GM12878 (cell line): ENCODE data around the gene KRTAP12-4. TPM values are rescaled to one million over a fixed set of nuclear protein-coding genes. Genes with fewer than 3 reads are reported as not detected.

Source experiments
- ATF3 ChIP-seq: IDR thresholded peaks from 2 replicates; pipeline ENCODE4 v1.6.1; 2011; ENCODE audit warnings: low read depth, mild to moderate bottlenecking, low read length, moderate library complexity, borderline replicate concordance; ENCODE audit errors: extremely low read depth
- BCLAF1 ChIP-seq: fragments of 450-650 bp; IDR thresholded peaks from 2 replicates; pipeline ENCODE4 v1.6.1; 2017; ENCODE audit warnings: antibody characterized with exemption, mild to moderate bottlenecking, moderate library complexity
- BHLHE40 ChIP-seq, 2 experiments: fragments of 450-650 bp in 1 of 2; IDR thresholded peaks; 2 replicates each; pipeline ENCODE4 v1.6.1; 2011 to 2017; ENCODE audit warnings: low read depth in 2 of 2, borderline replicate concordance in 1 of 2, improper control_type of control experiment in 1 of 2, low read length in 1 of 2, mild to moderate bottlenecking in 1 of 2
- CBFB ChIP-seq: IDR thresholded peaks from 2 replicates; pipeline ENCODE4 v1.6.1; 2016; ENCODE audit warnings: antibody characterized with exemption, low read depth
- ELK1 ChIP-seq: IDR thresholded peaks from 2 replicates; pipeline ENCODE4 v1.6.1; 2012; ENCODE audit warnings: low read depth, low read length, improper control_type of control experiment
- PKNOX1 ChIP-seq: fragments of 450-650 bp; IDR thresholded peaks from 2 replicates; pipeline ENCODE4 v1.6.1; 2016; ENCODE audit warnings: mild to moderate bottlenecking
- polyA plus RNA-seq, 11 experiments: library from polyadenylated mRNA; depleted of rRNA in 4 of 11; unstranded in 6 of 11; stranded (reverse) in 5 of 11; fragments of >200 nt; fragmentation: Nextera tagmentation in 4 of 11; fragmentation: Illumina TruSeq in 1 of 11; extraction: Ambion mirVana in 4 of 11; extraction: Trizol in 1 of 11; gene quantifications; 1 replicate in 1 of 11; 2 replicates in 10 of 11; pipeline versions ENCODE4 v1.2.1 to v1.2.3, GENCODE V29; 2011 to 2016; ENCODE audit warnings: inconsistent platforms in 2 of 11, missing spikeins in 2 of 11, low read depth in 1 of 11
- total RNA-seq, 4 experiments: library from RNA; depleted of rRNA in 3 of 4; stranded (reverse); fragments of >200 nt in 3 of 4; fragmentation: Illumina TruSeq in 1 of 4; extraction: Trizol in 1 of 4; gene quantifications; 2 replicates each; pipeline versions ENCODE4 v1.2.1 to v1.2.3, GENCODE V29; 2013 to 2021

The KRTAP12-4 gene
- total and polyA plus RNA-seq, 10 of the 15 experiments (the other 5 are each of a cell fraction or from before 2014, with no cell fraction given), result not detected

DNA sequence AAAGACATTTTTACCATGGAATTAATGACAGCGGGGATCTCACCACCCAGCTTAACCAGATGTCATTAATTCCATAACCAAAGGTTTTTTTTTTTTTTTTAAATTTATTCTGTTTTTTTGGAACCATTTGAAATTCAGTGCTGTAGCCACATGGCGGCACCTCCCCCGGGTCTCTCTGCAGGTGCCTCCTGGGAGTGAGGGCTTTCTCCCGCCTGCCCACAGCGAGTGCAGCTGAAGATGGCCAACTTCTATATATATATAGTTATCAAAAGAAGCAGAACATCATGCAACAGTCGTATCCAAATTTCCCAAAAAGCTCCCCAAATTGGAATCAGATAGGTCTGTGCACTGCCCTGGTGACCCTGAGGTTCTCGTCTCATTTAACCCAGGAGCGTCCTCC is 39.0 kb downstream of the KRTAP12-4 start (continued):
- TF ChIP-seq ELK1, result no peak
- TF ChIP-seq ATF3, result no peak
- no peak for TF ChIP-seq BHLHE40 (IDR thresholded peaks at IDR 0.05; ENCODE audit: borderline replicate concordance in 1 of 2, low read depth in 2 of 2, low read length in 1 of 2)
- no peak for TF ChIP-seq PKNOX1
- TF ChIP-seq BCLAF1, result no peak
- no peak for TF ChIP-seq CBFB
